ENCODE results near the gene STUM. TPM values are rescaled to one million over a fixed set of nuclear protein-coding genes. Genes with fewer than 3 reads are reported as not detected.
A peak's percentile ranks its signal among the peaks of the same experiment; 100 is the strongest.

STUM gene
- total and polyA plus RNA-seq, 7 donors: under 0.01 to 16.9 (median 7.2) TPM

DNA sequence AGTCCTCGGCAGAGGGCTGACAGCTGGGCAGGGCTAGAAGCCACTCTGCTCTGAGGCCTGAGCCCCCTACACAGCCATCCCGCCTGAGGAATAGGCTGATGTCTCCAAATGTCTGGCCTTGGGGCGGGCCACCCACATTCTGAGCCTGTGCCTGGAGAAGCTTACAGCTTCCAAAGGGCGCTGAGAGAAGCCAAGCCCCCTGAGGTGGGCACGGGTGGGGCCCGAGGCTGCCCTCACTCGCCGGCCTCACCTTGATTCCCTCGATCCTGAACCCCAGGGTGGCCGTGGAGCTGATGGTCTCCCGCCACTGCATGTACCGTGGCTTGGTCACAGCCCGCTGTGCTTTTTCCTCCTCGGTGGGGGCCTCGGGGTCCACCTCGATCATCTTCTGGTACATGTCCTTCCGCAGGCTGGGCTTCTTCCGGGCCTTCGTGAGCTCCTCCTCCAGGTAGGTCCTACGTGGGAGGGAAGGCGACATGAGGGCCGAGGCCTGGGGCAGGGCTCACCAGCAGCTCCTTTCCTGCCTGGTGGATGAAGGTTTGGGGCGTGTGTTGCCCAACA is 93.2 kb downstream of the STUM start:
- Histone ChIP-seq H3K27ac (peak overlapping the region in 3 of 4 donors; percentile 79 to 82 (median 81)), H3K27me3 (no peaks in the 10 kb centered on the region), H3K4me3 (no peak overlapping the region), H3K4me1 (peaks cover 0 to 99% (median 91%) of the 10 kb centered on the region in 4 donors), H3K9me3 (no peaks in the 10 kb centered on the region), H3K36me3 (peaks cover 10 to 57% (median 23%) of the 10 kb centered on the region in 4 donors)
- intact Hi-C loops (cut with DNase I): no loop called here
- TF ChIP-seq POLR2AphosphoS5 (IDR thresholded peaks at IDR 0.05) (no peak), POLR2A (IDR thresholded peaks at IDR 0.05) (no peak), EP300 (IDR thresholded peaks at IDR 0.05) (no peak)
- TF ChIP-seq, protein P1, sequence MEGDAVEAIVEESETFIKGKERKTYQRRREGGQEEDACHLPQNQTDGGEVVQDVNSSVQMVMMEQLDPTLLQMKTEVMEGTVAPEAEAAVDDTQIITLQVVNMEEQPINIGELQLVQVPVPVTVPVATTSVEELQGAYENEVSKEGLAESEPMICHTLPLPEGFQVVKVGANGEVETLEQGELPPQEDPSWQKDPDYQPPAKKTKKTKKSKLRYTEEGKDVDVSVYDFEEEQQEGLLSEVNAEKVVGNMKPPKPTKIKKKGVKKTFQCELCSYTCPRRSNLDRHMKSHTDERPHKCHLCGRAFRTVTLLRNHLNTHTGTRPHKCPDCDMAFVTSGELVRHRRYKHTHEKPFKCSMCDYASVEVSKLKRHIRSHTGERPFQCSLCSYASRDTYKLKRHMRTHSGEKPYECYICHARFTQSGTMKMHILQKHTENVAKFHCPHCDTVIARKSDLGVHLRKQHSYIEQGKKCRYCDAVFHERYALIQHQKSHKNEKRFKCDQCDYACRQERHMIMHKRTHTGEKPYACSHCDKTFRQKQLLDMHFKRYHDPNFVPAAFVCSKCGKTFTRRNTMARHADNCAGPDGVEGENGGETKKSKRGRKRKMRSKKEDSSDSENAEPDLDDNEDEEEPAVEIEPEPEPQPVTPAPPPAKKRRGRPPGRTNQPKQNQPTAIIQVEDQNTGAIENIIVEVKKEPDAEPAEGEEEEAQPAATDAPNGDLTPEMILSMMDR (IDR thresholded peaks at IDR 0.05): no peak
- 96% methylated on average over 23 of the region's 23 CpGs for WGBS, 2 donors
- peak; percentile 58 for DNase-seq

DNA sequence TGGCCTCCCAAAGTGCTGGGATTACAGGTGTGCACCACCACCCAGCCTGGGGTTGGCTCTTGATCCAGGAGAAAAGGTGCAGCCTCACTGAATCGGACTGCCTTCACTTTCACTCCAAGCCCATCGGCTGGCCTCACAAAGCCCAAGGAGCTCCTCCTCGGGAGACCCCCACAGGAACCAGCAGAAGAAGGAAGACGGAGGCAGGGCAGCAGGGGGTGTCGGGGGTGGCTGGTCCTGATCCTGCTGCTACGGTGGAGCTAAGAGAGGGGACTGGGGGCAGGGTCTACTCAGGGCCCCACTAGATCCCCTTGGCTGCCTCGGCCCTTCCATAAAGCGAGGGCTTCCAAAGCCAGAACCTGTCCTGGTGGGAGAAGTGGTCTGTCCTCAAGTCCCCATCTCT is 93.9 kb downstream of the STUM start:
- Histone ChIP-seq H3K9me3 (no peaks in the 10 kb centered on the region), H3K36me3 (peaks cover 10 to 57% (median 26%) of the 10 kb centered on the region in 4 donors), H3K27me3 (no peaks in the 10 kb centered on the region), H3K4me3 (no peak overlapping the region), H3K27ac (peak overlapping the region in 3 of 4 donors; percentile 79 to 82 (median 81)), H3K4me1 (peaks cover 0 to 100% (median 91%) of the 10 kb centered on the region in 4 donors)
- intact Hi-C loops (cut with DNase I): no loop called here
- 96 to 98% methylated on average over 8 of the region's 8 CpGs for WGBS, 2 donors
- DNase-seq: peak; percentile 48
- TF ChIP-seq EP300 (IDR thresholded peaks at IDR 0.05) (no peak), POLR2AphosphoS5 (IDR thresholded peaks at IDR 0.05) (no peak), POLR2A (IDR thresholded peaks at IDR 0.05) (no peak)
- TF ChIP-seq, protein P1 (IDR thresholded peaks at IDR 0.05): no peak

DNA sequence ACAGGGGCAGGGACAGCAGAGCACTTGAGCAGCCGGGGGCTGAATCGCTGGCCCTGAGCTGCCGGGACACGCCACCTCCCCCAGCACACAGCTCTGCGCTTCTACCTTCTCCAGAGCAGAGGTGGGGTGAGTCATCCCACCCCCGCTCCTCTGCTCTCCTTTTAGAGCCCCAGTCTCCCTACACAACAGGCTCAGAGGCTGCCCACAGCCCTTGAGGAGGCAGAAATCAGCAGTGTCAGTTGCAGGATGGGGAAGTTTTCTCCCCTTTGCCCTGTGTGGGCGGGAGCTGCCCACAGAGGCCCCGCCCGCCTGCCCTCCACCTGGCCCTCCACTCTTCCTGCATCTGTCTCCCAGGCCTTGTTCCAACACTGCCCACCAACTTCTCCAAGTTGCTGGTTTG is 94.6 kb downstream of the STUM start:
- peaks cover 16 to 62% (median 33%) of the 10 kb centered on the region in 4 donors for H3K36me3 ChIP-seq
- H3K4me1 ChIP-seq: peaks cover 0 to 94% (median 86%) of the 10 kb centered on the region in 4 donors
- TF ChIP-seq POLR2AphosphoS5 (IDR thresholded peaks at IDR 0.05): peak in 1 of 4 donors; percentile 26
- TF ChIP-seq POLR2A (IDR thresholded peaks at IDR 0.05): no peak
- intact Hi-C loops (cut with DNase I): no loop called here
- 32 to 60% methylated on average over 9 of the region's 9 CpGs for WGBS, 2 donors
- peak; percentile 73 for DNase-seq
- H3K4me3 ChIP-seq: no peak overlapping the region
- no peaks in the 10 kb centered on the region for H3K27me3 ChIP-seq
- peak overlapping the region in 3 of 4 donors; percentile 79 to 82 (median 81) for H3K27ac ChIP-seq
- no peaks in the 10 kb centered on the region for H3K9me3 ChIP-seq

DNA sequence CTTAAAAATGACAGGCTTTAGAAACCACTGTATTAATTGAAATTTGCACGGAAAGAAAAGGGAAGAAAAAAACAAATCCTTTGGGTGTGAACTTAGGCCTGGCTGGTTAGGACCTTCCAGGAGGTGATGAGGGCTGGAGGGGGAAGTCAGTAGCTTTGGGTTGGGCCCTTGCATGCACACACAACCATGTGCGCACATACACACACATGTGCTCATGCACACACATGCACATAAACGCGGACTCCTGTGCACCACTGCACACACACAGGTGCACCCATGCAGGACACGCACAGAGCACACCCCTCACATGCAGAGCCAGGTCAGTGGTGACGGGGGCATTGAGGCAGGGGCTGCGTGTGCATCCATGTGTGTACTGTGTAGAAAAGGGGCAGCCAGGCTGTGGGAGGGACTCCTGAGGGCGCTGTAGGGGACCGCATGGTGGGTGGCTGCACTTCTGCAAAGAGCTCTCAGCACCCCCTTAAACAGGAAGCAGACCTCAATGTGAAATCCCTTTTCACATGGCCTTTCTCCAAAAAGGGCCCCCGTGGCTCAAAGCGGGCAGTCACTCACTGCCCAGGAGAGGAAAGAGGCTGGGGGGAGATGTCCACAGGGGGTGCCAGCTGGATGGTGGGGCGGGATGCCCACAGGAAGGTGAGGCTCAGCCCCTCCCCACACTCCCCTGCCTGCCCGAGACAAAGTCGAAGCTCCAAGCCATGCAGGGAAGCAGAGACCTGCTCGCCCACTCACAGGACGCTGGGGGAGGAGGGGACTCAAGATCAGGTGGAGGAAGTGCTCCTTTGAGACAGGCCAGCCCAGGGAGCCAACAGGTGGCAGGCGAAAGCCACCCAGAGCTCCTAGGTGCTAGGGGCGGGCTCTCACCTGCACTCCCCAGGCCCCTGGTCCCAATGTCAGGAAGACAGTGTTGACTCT is 95.3 kb downstream of the STUM start:
- H3K4me3 ChIP-seq: no peak overlapping the region
- peak overlapping the region in 3 of 4 donors; percentile 79 to 82 (median 81) for H3K27ac ChIP-seq
- WGBS, 2 donors: 45 to 83% methylated on average over 18 of the region's 18 CpGs
- TF ChIP-seq, protein P1 (IDR thresholded peaks at IDR 0.05): no peak
- TF ChIP-seq POLR2A (IDR thresholded peaks at IDR 0.05) (no peak), EP300 (IDR thresholded peaks at IDR 0.05) (no peak), POLR2AphosphoS5 (IDR thresholded peaks at IDR 0.05) (no peak)
- peaks cover 20 to 66% (median 35%) of the 10 kb centered on the region in 4 donors for H3K36me3 ChIP-seq
- H3K9me3 ChIP-seq: no peaks in the 10 kb centered on the region
- intact Hi-C loops (cut with DNase I): no loop called here
- DNase-seq: peak; percentile 64
- H3K4me1 ChIP-seq: peaks cover 0 to 87% (median 82%) of the 10 kb centered on the region in 4 donors
- no peaks in the 10 kb centered on the region for H3K27me3 ChIP-seq
